HG03095 (cell line): ENCODE measurements around the gene BTBD9.

Experiments
- ATAC-seq: cut with Tn5 transposase; IDR thresholded peaks from one replicate; pipeline ENCODE4 v1.9.1; 2021; ENCODE audit warnings: moderate library complexity; ENCODE audit not compliant: unreplicated experiment

Gene BTBD9

GRCh38 chr6:38510205-38510604, 129.5 kb downstream of the BTBD9 start:
- no peak for ATAC-seq

GRCh38 chr6:38509713-38510112, 130.0 kb downstream of the BTBD9 start:
- no peak for ATAC-seq

DNA sequence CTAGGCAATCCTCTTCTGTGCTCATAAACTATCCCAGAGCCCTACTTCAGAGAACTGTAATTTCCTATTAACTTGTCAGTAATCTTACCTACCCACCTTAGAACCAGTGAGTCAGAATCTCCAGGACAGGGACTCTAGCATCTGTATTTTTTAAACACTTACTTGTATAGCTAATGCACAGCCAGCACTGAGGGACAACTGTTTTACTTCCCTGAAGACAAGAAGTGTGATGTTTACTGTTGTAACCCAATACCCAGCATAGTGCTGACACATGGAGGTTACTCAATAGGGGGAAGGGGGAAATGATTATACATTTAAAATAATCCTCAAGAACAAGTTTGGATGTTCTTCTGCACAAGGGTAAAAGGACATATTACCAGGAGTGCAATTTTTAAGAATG, 130.8 kb downstream of the BTBD9 start:
- ATAC-seq: no peak

DNA sequence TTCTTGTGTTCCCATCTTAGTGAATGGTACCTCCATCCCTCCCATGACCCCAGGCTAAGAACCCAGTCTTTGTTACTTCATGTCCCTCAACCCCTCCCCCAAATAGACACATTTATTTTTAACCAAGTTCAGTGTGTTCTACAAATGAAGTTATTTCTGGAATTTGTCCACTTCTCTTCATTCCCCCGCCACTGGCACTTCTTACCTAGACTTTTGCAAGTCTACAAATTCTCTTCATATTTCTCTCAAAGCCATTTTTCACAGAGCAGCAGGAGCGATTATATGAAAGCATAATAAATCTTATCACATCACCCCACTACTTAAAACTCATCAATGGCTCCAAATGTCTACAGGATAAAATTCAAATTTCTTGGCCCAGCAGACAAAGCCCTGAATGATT, 131.4 kb downstream of the BTBD9 start:
- no peak for ATAC-seq

GRCh38 chr6:38507173-38507572, 132.6 kb downstream of the BTBD9 start:
- ATAC-seq: no peak

DNA sequence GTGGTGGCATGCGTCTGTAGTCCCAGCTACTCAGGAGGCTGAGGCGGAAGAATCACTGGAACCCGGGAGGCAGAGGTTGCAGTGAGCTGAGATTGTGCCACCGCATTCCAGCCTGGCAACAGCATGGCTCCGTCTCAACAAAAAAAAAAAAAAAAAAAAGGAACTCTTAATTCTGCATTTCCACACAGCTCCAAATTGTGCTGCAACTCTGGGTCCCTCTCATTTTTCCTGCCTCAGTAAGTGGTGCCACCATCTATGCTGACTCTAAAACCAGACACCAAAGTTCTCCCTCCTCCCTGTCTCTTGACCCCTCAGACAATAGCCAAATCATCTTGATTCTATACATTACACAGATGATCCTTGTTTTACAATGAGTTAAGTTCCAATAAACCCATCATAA, 133.9 kb downstream of the BTBD9 start:
- no peak for ATAC-seq

- no peak for ATAC-seq
Measured at GRCh38 chr6:38504996-38505395, 134.7 kb downstream of the BTBD9 start.

DNA sequence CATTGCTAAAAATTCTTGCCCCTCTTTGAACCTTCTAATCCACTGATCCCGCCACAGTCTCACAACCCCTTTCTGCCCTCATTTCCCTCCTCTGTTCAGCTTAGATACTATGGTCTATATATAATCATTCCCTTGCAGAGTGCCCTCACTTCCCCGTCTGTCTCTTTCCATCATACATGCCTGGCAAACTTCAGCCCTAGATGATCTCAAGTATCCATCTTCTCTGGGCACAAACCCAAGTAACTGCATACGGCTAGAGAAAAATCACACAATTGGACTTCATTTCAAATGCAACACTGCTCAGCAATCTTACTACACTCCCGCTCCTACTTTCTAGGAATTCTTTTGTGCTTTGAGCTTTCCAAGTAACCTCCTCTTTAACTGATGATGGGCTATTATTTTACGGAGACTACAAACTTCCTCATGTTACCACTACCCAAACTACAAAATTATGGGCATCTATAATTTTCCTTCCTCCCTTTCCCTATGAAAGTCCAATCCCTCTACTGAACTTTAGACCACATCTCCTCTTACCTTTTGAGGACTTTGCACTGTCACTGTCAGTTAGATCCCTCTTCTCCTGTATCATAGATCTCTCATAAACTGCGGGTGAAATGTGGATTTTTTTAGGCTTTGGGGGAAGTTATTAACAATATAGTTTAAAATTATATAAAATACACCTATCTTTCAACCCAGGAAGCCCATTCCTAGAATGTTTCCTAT, 135.6 kb downstream of the BTBD9 start:
- ATAC-seq: no peak

DNA sequence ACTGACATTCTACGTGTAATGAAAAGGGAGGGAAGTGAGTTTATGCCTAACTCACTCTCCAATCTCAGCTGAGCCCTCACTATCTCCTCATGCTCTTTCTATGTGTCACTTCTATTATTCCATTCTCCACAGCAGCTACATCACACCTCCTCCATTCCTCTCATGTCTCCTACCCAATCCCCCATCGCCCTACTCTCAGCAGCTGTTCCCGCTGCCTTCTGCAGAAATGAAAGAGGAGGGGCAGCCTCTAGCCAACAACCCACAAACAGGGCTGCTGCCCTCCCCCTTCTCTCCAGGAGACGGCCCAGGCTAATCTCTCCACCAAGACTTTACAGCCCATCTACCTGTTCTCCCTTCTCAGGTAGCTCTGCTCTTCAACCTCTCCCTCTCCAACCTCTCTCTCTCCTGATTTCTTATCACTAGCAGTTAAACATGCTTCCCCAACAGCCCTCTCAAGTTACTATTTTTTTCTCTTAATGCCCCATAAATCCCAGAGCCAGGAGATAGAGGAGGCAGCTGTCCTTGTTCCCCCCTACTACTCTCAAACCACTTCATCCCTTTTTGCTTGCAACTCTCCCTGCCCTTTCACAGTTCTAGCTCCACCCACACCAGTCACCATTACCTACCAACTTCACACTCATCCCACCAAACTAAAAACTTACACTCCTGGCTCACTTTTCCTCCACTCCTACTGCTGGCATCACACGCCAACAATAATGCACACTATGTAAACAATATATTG, 136.5 kb downstream of the BTBD9 start:
- no peak for ATAC-seq

DNA sequence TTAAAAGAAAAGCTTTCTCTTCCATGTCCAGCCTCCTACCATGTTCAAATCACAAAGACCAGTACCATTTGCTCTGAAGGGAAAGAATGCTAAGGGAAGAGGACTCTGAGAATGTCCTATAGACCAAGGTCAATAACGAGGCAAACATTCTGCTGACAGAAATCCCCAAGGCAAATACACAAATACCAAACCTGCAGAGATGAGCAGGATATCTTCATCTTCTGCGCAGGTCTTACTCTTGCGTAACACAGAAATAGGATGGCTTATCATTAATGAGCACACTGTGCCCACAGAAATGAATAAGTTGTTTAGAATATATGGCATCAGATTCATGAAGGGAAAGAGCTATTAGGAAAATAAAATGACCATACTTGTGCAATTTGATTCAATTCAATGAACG, 137.3 kb downstream of the BTBD9 start:
- ATAC-seq: no peak

GRCh38 chr6:38501931-38502330, 137.8 kb downstream of the BTBD9 start:
- no peak for ATAC-seq

- no peak for ATAC-seq
Measured at GRCh38 chr6:38499529-38500096, 140.1 kb downstream of the BTBD9 start.

GRCh38 chr6:38498805-38499445, 140.8 kb downstream of the BTBD9 start:
- no peak for ATAC-seq

DNA sequence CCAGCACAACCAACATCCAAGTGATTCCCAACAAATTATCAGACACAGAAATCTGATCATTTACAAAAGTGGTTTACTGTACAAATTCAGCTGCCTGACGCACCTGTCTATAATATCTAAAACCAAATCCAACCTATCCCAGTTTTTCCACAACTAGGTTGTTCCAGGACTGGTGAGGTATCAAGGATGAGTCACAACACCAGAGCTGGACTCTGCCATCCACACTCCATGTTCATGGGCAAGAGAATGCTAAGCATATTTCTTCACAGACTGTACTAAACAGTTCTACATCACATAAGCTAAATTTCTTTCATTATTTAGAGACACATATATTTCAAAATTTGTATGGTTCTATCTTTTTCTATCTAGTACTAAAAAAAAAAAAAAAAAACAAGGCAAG, 141.6 kb downstream of the BTBD9 start:
- no peak for ATAC-seq

- no peak for ATAC-seq
Measured at GRCh38 chr6:38497546-38497945, 142.2 kb downstream of the BTBD9 start.

GRCh38 chr6:38495922-38496635, 143.7 kb downstream of the BTBD9 start:
- ATAC-seq: no peak

- ATAC-seq: no peak
Measured at GRCh38 chr6:38495518-38495917, 144.2 kb downstream of the BTBD9 start.

GRCh38 chr6:38493931-38494547, 145.7 kb downstream of the BTBD9 start:
- ATAC-seq: no peak

- no peak for ATAC-seq
Measured at GRCh38 chr6:38492031-38492430, 147.7 kb downstream of the BTBD9 start.

DNA sequence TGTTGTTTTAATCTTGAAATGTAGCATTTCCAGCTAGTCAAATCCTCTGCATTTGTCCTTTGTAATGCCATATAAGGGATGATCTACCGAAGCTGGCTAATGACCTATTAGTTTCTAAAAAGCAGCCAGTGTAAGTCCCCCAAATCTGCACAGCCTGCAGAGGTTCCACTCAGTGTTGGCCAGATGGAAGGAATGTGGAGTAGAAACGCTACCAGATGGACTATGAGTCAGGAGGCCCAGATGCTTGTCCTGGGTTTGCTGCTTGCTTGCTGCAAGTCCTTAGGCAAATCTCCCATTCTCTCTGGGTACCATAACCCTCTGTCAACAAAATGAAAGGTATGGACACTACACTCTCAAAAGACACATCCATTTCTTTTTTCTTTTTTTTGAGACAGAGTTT, 149.8 kb downstream of the BTBD9 start:
- ATAC-seq: no peak

GRCh38 chr6:38487423-38487822, 152.3 kb downstream of the BTBD9 start:
- no peak for ATAC-seq
